DND-41 (cell line): ENCODE results near the gene MARCHF6.
"Not testable (repeated sequence)": the region's sequence is repeated elsewhere in the genome, so short reads cannot be mapped to it uniquely, and the experiment has no call there.

ENCODE experiments used
- ATAC-seq: fragments of 200-7000 bp; cut with Tn5 transposase; 3 replicates; pipeline ENCODE4 v1.9.1; 2021; ENCODE audit warnings: low read depth; ENCODE audit not compliant: insufficient read depth
- DNase-seq: peaks from one replicate; pipeline ENCODE4 v3.0.0-alpha.2; 2020
- H2AFZ ChIP-seq: 2 replicates; pipeline ENCODE4 v1.6.0; 2012; ENCODE audit warnings: low read depth, low read length
- H3K27ac ChIP-seq: 2 replicates; pipeline ENCODE4 v1.5.1; 2012; ENCODE audit warnings: low read length, inconsistent platforms
- H3K27me3 ChIP-seq: fragments of 200-600 bp; sonication (generic); 2 replicates; pipeline ENCODE4 v1.6.0; 2012; ENCODE audit warnings: low read length, mild to moderate bottlenecking, inconsistent platforms; ENCODE audit not compliant: insufficient read depth, poor library complexity
- H3K36me3 ChIP-seq: 2 replicates; pipeline ENCODE4 v1.5.1; 2012; ENCODE audit warnings: low read length, inconsistent platforms; ENCODE audit not compliant: insufficient read depth
- H3K4me1 ChIP-seq: 2 replicates; pipeline ENCODE4 v1.5.1; 2012; ENCODE audit warnings: mild to moderate bottlenecking, low read length; ENCODE audit not compliant: insufficient read depth
- H3K4me2 ChIP-seq: 2 replicates; pipeline ENCODE4 v1.6.0; 2012; ENCODE audit warnings: mild to moderate bottlenecking, moderate library complexity, low read length, inconsistent platforms; ENCODE audit not compliant: insufficient read depth
- H3K4me3 ChIP-seq, 2 experiments: fragments of 200-600 bp in 1 of 2; shearing (Covaris generic) in 1 of 2; 2 replicates each; pipeline ENCODE4 v1.5.1; 2012 to 2016; ENCODE audit warnings: inconsistent platforms in 2 of 2, low read length in 2 of 2, mild to moderate bottlenecking in 2 of 2, low read depth in 1 of 2, moderate library complexity in 1 of 2
- H3K79me2 ChIP-seq: 2 replicates; pipeline ENCODE4 v1.6.0; 2012; ENCODE audit warnings: low read length, inconsistent platforms; ENCODE audit not compliant: insufficient read depth
- H3K9ac ChIP-seq: 2 replicates; pipeline ENCODE4 v1.6.0; 2012; ENCODE audit warnings: low read depth, mild to moderate bottlenecking, inconsistent platforms, low read length, moderate library complexity
- H3K9me3 ChIP-seq: 2 replicates; pipeline ENCODE4 v1.5.1; 2012; ENCODE audit warnings: low read length, moderate library complexity, mild to moderate bottlenecking, inconsistent platforms; ENCODE audit not compliant: insufficient read depth, severe bottlenecking
- H4K20me1 ChIP-seq: 2 replicates; pipeline ENCODE4 v1.6.0; 2012; ENCODE audit warnings: low read length; ENCODE audit not compliant: insufficient read depth
- EZH2 ChIP-seq: IDR thresholded peaks from 3 replicates; pipeline ENCODE4 v1.6.1; 2012; ENCODE audit warnings: borderline replicate concordance, low read depth, mild to moderate bottlenecking, moderate library complexity, low read length, inconsistent platforms; ENCODE audit not compliant: severe bottlenecking
- TF ChIP-seq, protein P1 (sequence below): IDR thresholded peaks from 2 replicates; pipeline ENCODE4 v1.5.1; 2012; ENCODE audit warnings: borderline replicate concordance, low read length, moderate library complexity, mild to moderate bottlenecking; ENCODE audit not compliant: poor library complexity, severe bottlenecking; ENCODE audit errors: extremely low read depth

Gene MARCHF6

DNA sequence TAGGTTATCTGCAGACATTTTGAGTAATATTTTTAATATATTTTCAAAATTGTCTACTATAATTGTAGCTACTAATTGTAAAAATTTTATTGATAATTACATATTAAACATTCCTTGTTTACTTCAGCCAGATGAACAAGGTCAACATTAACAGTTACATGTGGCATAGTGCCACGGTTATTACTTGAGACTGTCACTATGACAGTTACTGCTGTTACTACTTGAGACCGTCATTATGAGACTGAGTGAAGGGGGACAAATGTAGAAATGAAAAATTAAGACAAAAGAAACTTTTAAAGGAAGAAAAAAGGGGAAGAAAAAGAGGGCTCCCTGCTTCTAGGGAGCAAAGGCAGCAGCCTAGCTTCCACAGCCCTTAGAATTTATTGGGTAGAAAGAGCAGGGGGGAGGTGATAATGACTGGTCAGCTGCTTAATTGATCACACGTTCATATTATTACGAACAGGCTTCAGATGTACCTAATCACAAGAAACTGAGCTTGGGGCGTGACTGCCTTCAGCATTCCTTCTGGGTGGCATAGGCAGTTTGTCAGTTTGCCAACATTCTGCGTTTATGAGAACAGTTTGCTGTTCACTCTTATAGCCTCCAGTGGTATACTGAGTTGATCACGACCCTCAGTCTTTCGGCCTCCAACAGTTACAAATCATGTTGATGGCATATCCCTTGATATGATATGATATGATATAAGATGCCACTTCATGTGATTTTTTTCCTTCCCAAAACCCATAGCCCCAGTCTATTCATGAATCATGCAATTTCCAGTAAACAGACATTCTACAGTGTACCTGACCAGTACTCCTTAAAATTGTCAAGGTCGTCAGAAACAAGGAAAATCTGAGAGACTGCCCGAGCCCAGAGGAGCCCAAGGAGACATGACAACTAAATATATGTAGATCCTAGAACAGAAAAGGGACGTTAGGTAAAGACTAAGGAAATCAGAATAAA, 13.1 kb downstream of the MARCHF6 start:
- H3K4me2 ChIP-seq, result no peak overlapping the region
- peaks cover 99% of the 10 kb centered on the region for H3K79me2 ChIP-seq
- peaks cover 81% of the 10 kb centered on the region for H4K20me1 ChIP-seq
- no peak for DNase-seq
- no peak for TF ChIP-seq EZH2
- TF ChIP-seq, protein P1, sequence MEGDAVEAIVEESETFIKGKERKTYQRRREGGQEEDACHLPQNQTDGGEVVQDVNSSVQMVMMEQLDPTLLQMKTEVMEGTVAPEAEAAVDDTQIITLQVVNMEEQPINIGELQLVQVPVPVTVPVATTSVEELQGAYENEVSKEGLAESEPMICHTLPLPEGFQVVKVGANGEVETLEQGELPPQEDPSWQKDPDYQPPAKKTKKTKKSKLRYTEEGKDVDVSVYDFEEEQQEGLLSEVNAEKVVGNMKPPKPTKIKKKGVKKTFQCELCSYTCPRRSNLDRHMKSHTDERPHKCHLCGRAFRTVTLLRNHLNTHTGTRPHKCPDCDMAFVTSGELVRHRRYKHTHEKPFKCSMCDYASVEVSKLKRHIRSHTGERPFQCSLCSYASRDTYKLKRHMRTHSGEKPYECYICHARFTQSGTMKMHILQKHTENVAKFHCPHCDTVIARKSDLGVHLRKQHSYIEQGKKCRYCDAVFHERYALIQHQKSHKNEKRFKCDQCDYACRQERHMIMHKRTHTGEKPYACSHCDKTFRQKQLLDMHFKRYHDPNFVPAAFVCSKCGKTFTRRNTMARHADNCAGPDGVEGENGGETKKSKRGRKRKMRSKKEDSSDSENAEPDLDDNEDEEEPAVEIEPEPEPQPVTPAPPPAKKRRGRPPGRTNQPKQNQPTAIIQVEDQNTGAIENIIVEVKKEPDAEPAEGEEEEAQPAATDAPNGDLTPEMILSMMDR, result no peak
- no peaks in the 10 kb centered on the region for H3K4me1 ChIP-seq
- no peaks in the 10 kb centered on the region for H3K9me3 ChIP-seq
- H3K36me3 ChIP-seq, result peaks cover 3% of the 10 kb centered on the region; the same call in 1 of the 2 replicates
- no peaks in the 10 kb centered on the region for H3K27me3 ChIP-seq
- no peak for ATAC-seq
- no peak overlapping the region for H3K27ac ChIP-seq
- no peak overlapping the region for H2AFZ ChIP-seq
- H3K9ac ChIP-seq, result no peak overlapping the region
- no peak overlapping the region for H3K4me3 ChIP-seq

DNA sequence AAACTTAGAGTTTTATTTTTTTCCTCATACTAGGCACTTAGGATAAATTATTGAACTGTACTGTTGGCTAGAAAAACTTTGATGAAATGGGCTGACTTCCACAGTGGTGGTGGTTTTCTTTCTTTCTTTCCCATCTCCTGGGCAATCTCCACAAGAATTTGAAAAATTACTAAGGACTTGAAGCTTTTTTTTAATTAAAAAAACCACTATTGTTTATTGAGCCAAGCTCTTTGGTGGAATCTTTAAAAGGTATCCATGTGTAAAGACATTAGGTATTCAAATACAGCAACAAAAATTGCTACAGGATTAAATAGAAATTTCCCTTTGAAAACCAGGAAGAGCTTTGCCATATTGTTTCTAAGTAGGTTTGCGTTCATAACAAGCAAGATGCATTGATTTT, 14.1 kb downstream of the MARCHF6 start:
- H2AFZ ChIP-seq, result no peak overlapping the region
- H3K36me3 ChIP-seq, result peaks cover 3% of the 10 kb centered on the region; the same call in 1 of the 2 replicates
- DNase-seq (no peak), ATAC-seq (no peak)
- no peak overlapping the region for H3K4me3 ChIP-seq
- H3K9ac ChIP-seq, result no peak overlapping the region
- H3K27me3 ChIP-seq, result no peaks in the 10 kb centered on the region
- H4K20me1 ChIP-seq, result peaks cover 74% of the 10 kb centered on the region
- H3K4me1 ChIP-seq, result no peaks in the 10 kb centered on the region
- TF ChIP-seq, protein P1, result no peak
- TF ChIP-seq EZH2, result no peak
- H3K27ac ChIP-seq, result no peak overlapping the region
- no peak overlapping the region for H3K4me2 ChIP-seq
- peaks cover 99% of the 10 kb centered on the region for H3K79me2 ChIP-seq
- H3K9me3 ChIP-seq, result no peaks in the 10 kb centered on the region

DNA sequence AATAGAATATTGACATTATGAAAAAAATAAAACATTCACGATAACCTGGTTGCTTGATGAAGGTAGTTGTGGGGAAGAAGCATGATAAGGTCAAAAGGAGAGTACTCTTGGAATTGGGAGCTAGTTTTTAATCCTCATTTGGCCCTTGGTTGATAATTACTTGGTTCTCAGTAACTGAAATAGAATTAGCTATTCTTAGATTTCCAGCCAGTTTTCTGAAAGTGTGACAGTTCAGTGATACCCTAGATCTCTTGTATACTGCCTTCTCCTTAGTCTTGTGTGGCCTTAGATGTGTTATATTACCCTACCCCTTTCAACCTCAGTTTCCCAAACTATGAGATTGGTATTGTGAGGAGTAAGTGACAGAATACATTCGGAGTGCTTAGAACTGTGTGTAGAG, 17.4 kb downstream of the MARCHF6 start:
- no peaks in the 10 kb centered on the region for H3K9me3 ChIP-seq
- no peak for DNase-seq
- no peak overlapping the region for H3K4me2 ChIP-seq
- no peak overlapping the region for H2AFZ ChIP-seq
- no peak overlapping the region for H3K9ac ChIP-seq
- peaks cover 97% of the 10 kb centered on the region for H3K79me2 ChIP-seq
- H3K36me3 ChIP-seq, result 0 out of 2 replicates have a peak, but pooled peaks cover 4% of the 10 kb centered on the region
- H3K4me1 ChIP-seq, result 0 out of 2 replicates have a peak, but pooled peaks cover 7% of the 10 kb centered on the region
- no peak for TF ChIP-seq EZH2
- TF ChIP-seq, protein P1, result no peak
- ATAC-seq, result no peak
- peaks cover 71% of the 10 kb centered on the region for H4K20me1 ChIP-seq
- no peak overlapping the region for H3K27ac ChIP-seq
- H3K27me3 ChIP-seq, result no peaks in the 10 kb centered on the region
- H3K4me3 ChIP-seq, result no peak overlapping the region

DNA sequence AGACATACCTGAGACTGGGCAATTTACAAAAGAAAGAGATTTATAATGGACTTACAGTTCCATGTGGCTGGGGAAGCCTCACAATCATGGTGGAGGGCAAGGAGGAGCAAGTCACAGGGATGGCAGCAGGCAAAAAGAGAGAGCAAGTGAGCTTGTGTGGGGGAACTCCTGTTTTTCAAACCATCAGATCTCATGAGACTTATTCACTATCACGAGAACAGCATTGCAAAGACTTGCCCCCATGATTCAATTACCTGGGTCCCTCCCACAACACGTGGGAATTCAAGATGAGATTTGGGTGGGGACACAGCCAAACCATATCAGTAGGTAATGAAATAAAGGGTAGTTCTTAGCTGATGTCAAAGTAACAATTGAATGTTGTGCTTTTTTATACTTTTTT, 17.9 kb downstream of the MARCHF6 start:
- H3K4me3 ChIP-seq, H3K9ac ChIP-seq, H3K4me1 ChIP-seq, H3K4me2 ChIP-seq, H3K27me3 ChIP-seq, H3K9me3 ChIP-seq, H2AFZ ChIP-seq, ATAC-seq, H3K27ac ChIP-seq, DNase-seq, H3K36me3 ChIP-seq: not testable (repeated sequence)
- peaks cover 70% of the 10 kb centered on the region for H4K20me1 ChIP-seq
- peaks cover 97% of the 10 kb centered on the region for H3K79me2 ChIP-seq
